GM23338 (cell line): Measurements from ENCODE around the gene C19orf25. TPM values are rescaled to one million over a fixed set of nuclear protein-coding genes. Genes with fewer than 3 reads are reported as not detected.

Experiments used
- ATAC-seq: fragments of 200-7000 bp; cut with Tn5 transposase; 3 replicates; pipeline ENCODE4 v1.9.1; 2020
- DNase-seq: peaks from one replicate; pipeline ENCODE4 v3.0.0-alpha.2; 2015; ENCODE audit warnings: low spot score
- H2AFZ ChIP-seq: fragments of 200-600 bp; sonication (generic); 2 replicates; pipeline ENCODE4 v1.8.0; 2016; ENCODE audit warnings: antibody characterized with exemption, mild to moderate bottlenecking, moderate library complexity
- H3F3A ChIP-seq: fragments of 200-600 bp; sonication (generic); replicated peaks from 2 replicates; pipeline ENCODE4 v1.8.0; 2017; ENCODE audit warnings: antibody characterized with exemption, mixed run types, low read depth
- H3K27ac ChIP-seq: fragments of 200-600 bp; sonication (generic); 2 replicates; pipeline ENCODE4 v1.6.1; 2016; ENCODE audit warnings: low read depth
- H3K27me3 ChIP-seq: fragments of 200-600 bp; sonication (generic); 2 replicates; pipeline ENCODE4 v1.8.0; 2016; ENCODE audit warnings: mild to moderate bottlenecking, mixed run types, moderate library complexity; ENCODE audit not compliant: insufficient read depth
- H3K36me3 ChIP-seq: fragments of 200-600 bp; sonication (generic); 2 replicates; pipeline ENCODE4 v1.8.0; 2016; ENCODE audit warnings: mild to moderate bottlenecking; ENCODE audit not compliant: insufficient read depth
- H3K4me1 ChIP-seq: fragments of 200-600 bp; sonication (generic); 2 replicates; pipeline ENCODE4 v1.8.0; 2016; ENCODE audit warnings: mild to moderate bottlenecking, moderate library complexity; ENCODE audit not compliant: insufficient read depth
- H3K4me2 ChIP-seq: fragments of 200-600 bp; sonication (generic); 2 replicates; pipeline ENCODE4 v1.7.1; 2017; ENCODE audit warnings: mixed run types
- H3K4me3 ChIP-seq: fragments of 200-600 bp; sonication (generic); 2 replicates; pipeline ENCODE4 v1.6.1; 2016; ENCODE audit warnings: mixed run types
- H3K79me2 ChIP-seq: fragments of 200-600 bp; sonication (generic); replicated peaks from 2 replicates; pipeline ENCODE4 v1.8.0; 2017; ENCODE audit warnings: mild to moderate bottlenecking; ENCODE audit not compliant: insufficient read depth
- H3K9me2 ChIP-seq: fragments of 200-600 bp; sonication (generic); 2 replicates; pipeline ENCODE4 v1.8.0; 2017; ENCODE audit not compliant: insufficient read depth
- H4K20me1 ChIP-seq: fragments of 200-600 bp; sonication (generic); replicated peaks from 2 replicates; pipeline ENCODE4 v1.8.0; 2017; ENCODE audit warnings: mild to moderate bottlenecking; ENCODE audit not compliant: insufficient read depth
- H3K27ac Mint-ChIP-seq: 2 replicates; pipeline ENCODE4 v1.8.0; 2020; ENCODE audit warnings: inconsistent platforms, mild to moderate bottlenecking, moderate library complexity, mixed read lengths
- H3K27me3 Mint-ChIP-seq: 3 replicates; pipeline ENCODE4 v1.8.0; 2022; ENCODE audit warnings: low read depth, mild to moderate bottlenecking, moderate library complexity, mixed read lengths, inconsistent platforms; ENCODE audit not compliant: insufficient read depth, poor library complexity
- H3K36me3 Mint-ChIP-seq: 3 replicates; pipeline ENCODE4 v1.8.0; 2021; ENCODE audit warnings: low read depth, mild to moderate bottlenecking, inconsistent platforms, moderate library complexity, mixed read lengths
- H3K4me1 Mint-ChIP-seq: 3 replicates; pipeline ENCODE4 v1.8.0; 2020; ENCODE audit warnings: mild to moderate bottlenecking, inconsistent platforms, mixed read lengths
- H3K4me3 Mint-ChIP-seq: 3 replicates; pipeline ENCODE4 v1.8.0; 2021; ENCODE audit warnings: moderate library complexity, mild to moderate bottlenecking, inconsistent platforms, mixed read lengths
- H3K9me3 Mint-ChIP-seq: 3 replicates; pipeline ENCODE4 v1.8.0; 2020; ENCODE audit warnings: moderate library complexity, mild to moderate bottlenecking, inconsistent platforms, mixed read lengths
- CREB1 ChIP-seq: fragments of 250-450 bp; sonication (Bioruptor Pico); IDR thresholded peaks from 2 replicates; pipeline ENCODE4 v1.5.0; 2020; ENCODE audit warnings: low read depth, mild to moderate bottlenecking, moderate library complexity
- ETS1 ChIP-seq: IDR thresholded peaks from 2 replicates; pipeline ENCODE4 v1.6.1; 2016; ENCODE audit warnings: antibody characterized with exemption
- EZH2 ChIP-seq: fragments of 200-600 bp; sonication (generic); IDR thresholded peaks from one replicate; pipeline ENCODE4 v1.8.0; 2017; ENCODE audit warnings: antibody characterized with exemption, mild to moderate bottlenecking, low read depth; ENCODE audit not compliant: unreplicated experiment
- EZH2phosphoT487 ChIP-seq: fragments of 200-600 bp; sonication (generic); IDR thresholded peaks from one replicate; pipeline ENCODE4 v1.8.1; 2018; ENCODE audit warnings: antibody characterized with exemption; ENCODE audit not compliant: unreplicated experiment
- JUNB ChIP-seq: IDR thresholded peaks from one replicate; pipeline ENCODE4 v1.6.1; 2016; ENCODE audit warnings: antibody characterized with exemption; ENCODE audit not compliant: unreplicated experiment
- NANOG ChIP-seq: IDR thresholded peaks from 2 replicates; pipeline ENCODE4 v1.6.1; 2016; ENCODE audit warnings: antibody characterized with exemption, borderline replicate concordance
- POLR2AphosphoS5 ChIP-seq: IDR thresholded peaks from 2 replicates; pipeline ENCODE4 v1.6.1; 2016; ENCODE audit warnings: antibody characterized with exemption, low read depth
- STAT1 ChIP-seq: IDR thresholded peaks from one replicate; pipeline ENCODE4 v1.6.1; 2016; ENCODE audit warnings: antibody characterized with exemption; ENCODE audit not compliant: unreplicated experiment
- ZNF114 ChIP-seq: fragments of 250-450 bp; sonication (Bioruptor Pico); IDR thresholded peaks from 2 replicates; pipeline ENCODE4 v1.5.0; 2020; ENCODE audit warnings: mild to moderate bottlenecking, moderate library complexity
- ZNF331 ChIP-seq: fragments of 250-450 bp; sonication (Bioruptor Pico); IDR thresholded peaks from 2 replicates; pipeline ENCODE4 v1.5.0; 2020; ENCODE audit warnings: low read depth, mild to moderate bottlenecking, moderate library complexity
- ZNF462 ChIP-seq: fragments of 250-450 bp; sonication (Bioruptor Pico); IDR thresholded peaks from 2 replicates; pipeline ENCODE4 v1.5.0; 2020; ENCODE audit warnings: mild to moderate bottlenecking, moderate library complexity
- polyA plus RNA-seq: library from polyadenylated mRNA; unstranded; fragments of >200 nt; fragmentation: Nextera tagmentation; extraction: Ambion mirVana; gene quantifications from 2 replicates; pipeline ENCODE4 v1.2.1, GENCODE V29; 2016
- total RNA-seq: library from RNA; depleted of rRNA; stranded (reverse); fragments of >200 nt; shearing (Covaris generic); gene quantifications from 2 replicates; pipeline ENCODE4 v1.2.3, GENCODE V29; 2014

C19orf25 gene
- total and polyA plus RNA-seq, 2 experiments from 2014 or later, result 43.5 to 61.1 TPM

- peaks cover 49% of the 10 kb centered on the region for H3K27me3 ChIP-seq
- Mint-ChIP-seq H3K9me3 (0 out of 3 replicates have a peak, but pooled peaks cover 3% of the 10 kb centered on the region), H3K27ac (no peak overlapping the region), H3K27me3 (peaks cover 41% of the 10 kb centered on the region), H3K36me3 (peaks cover 6% of the 10 kb centered on the region; the same call in 2 of the 3 replicates), H3K4me3 (no peak overlapping the region), H3K4me1 (peaks cover 10% of the 10 kb centered on the region; the same call in 2 of the 3 replicates)
- H3K4me3 ChIP-seq, result no peak overlapping the region
- H3K9me2 ChIP-seq, result no peaks in the 10 kb centered on the region
- peaks cover 9% of the 10 kb centered on the region; the same call in 1 of the 2 replicates for H3K4me1 ChIP-seq
- H3K79me2 ChIP-seq, result peaks cover 16% of the 10 kb centered on the region
- H3K36me3 ChIP-seq, result 0 out of 2 replicates have a peak, but pooled peaks cover 5% of the 10 kb centered on the region
- ATAC-seq (no peak), DNase-seq (no peak)
- TF ChIP-seq POLR2AphosphoS5, result peak; percentile 31; the same call in 1 of the 2 replicates
- TF ChIP-seq ZNF114 (CRISPR knock-in tag), result no peak
- H3K27ac ChIP-seq, result no peak overlapping the region
- H3K4me2 ChIP-seq, result no peak overlapping the region
- H3F3A ChIP-seq, result peaks cover 24% of the 10 kb centered on the region
- H2AFZ ChIP-seq, result no peak overlapping the region
- peaks cover 30% of the 10 kb centered on the region for H4K20me1 ChIP-seq
These were observed 5.7 kb downstream of the C19orf25 start for GRCh38 chr19:1473085-1473851.

GRCh38 chr19:1472231-1473084, 6.6 kb downstream of the C19orf25 start:
- DNase-seq (no peak), ATAC-seq (no peak)
- peaks cover 57% of the 10 kb centered on the region for H3K27me3 ChIP-seq
- H3K9me2 ChIP-seq, result no peaks in the 10 kb centered on the region
- H3F3A ChIP-seq, result peaks cover 20% of the 10 kb centered on the region
- H3K4me3 ChIP-seq, result no peak overlapping the region
- Mint-ChIP-seq H3K27ac (no peak overlapping the region), H3K9me3 (0 out of 3 replicates have a peak, but pooled peaks cover 3% of the 10 kb centered on the region), H3K4me1 (peaks cover 9% of the 10 kb centered on the region; the same call in 2 of the 3 replicates), H3K27me3 (peaks cover 42% of the 10 kb centered on the region), H3K4me3 (no peak overlapping the region), H3K36me3 (peaks cover 5% of the 10 kb centered on the region; the same call in 2 of the 3 replicates)
- H3K4me1 ChIP-seq, result peaks cover 6% of the 10 kb centered on the region; the same call in 1 of the 2 replicates
- no peak overlapping the region for H2AFZ ChIP-seq
- H3K27ac ChIP-seq, result no peak overlapping the region
- peaks cover 7% of the 10 kb centered on the region for H3K79me2 ChIP-seq
- H4K20me1 ChIP-seq, result peaks cover 24% of the 10 kb centered on the region
- H3K36me3 ChIP-seq, result 0 out of 2 replicates have a peak, but pooled peaks cover 4% of the 10 kb centered on the region
- no peak overlapping the region; the same call in 1 of the 2 replicates for H3K4me2 ChIP-seq
- TF ChIP-seq STAT1 (no peak), ZNF114 (CRISPR knock-in tag) (no peak), POLR2AphosphoS5 (no peak), ETS1 (no peak), JUNB (no peak), ZNF462 (CRISPR knock-in tag) (no peak), CREB1 (CRISPR knock-in tag) (no peak), EZH2phosphoT487 (no peak), NANOG (no peak), EZH2 (no peak), ZNF331 (CRISPR knock-in tag) (no peak)
